MM.1S (cell line): ENCODE measurements around the gene LEMD2.

Source experiments
- DNase-seq: peaks from one replicate; pipeline ENCODE4 v3.0.0-alpha.2; 2015
- H2AFZ ChIP-seq: fragments of 300-600 bp; sonication (generic); 2 replicates; pipeline ENCODE4 v1.6.0; 2016; ENCODE audit warnings: antibody characterized with exemption, low read length
- H3F3A ChIP-seq: fragments of 300-600 bp; sonication (generic); 2 replicates; pipeline ENCODE4 v1.6.1; 2016; ENCODE audit warnings: mild to moderate bottlenecking, antibody characterized with exemption, low read length, moderate library complexity, mixed read lengths; ENCODE audit not compliant: insufficient read depth
- H3K27ac ChIP-seq: fragments of 300-600 bp; sonication (generic); 2 replicates; pipeline ENCODE4 v1.5.1; 2016; ENCODE audit warnings: mild to moderate bottlenecking, low read length
- H3K27me3 ChIP-seq: fragments of 300-600 bp; sonication (generic); replicated peaks from 2 replicates; pipeline ENCODE4 v1.6.0; 2016; ENCODE audit warnings: low read length; ENCODE audit not compliant: insufficient read depth
- H3K36me3 ChIP-seq: fragments of 300-600 bp; sonication (generic); replicated peaks from 2 replicates; pipeline ENCODE4 v1.6.1; 2016; ENCODE audit warnings: mild to moderate bottlenecking, low read length, mixed read lengths; ENCODE audit not compliant: insufficient read depth
- H3K4me1 ChIP-seq: fragments of 300-600 bp; sonication (generic); 2 replicates; pipeline ENCODE4 v1.6.1; 2016; ENCODE audit warnings: low read length, mixed read lengths
- H3K4me2 ChIP-seq: fragments of 300-600 bp; sonication (generic); 2 replicates; pipeline ENCODE4 v1.6.0; 2016; ENCODE audit warnings: low read depth, low read length
- H3K4me3 ChIP-seq: fragments of 300-600 bp; sonication (generic); 2 replicates; pipeline ENCODE4 v1.5.1; 2016; ENCODE audit warnings: low read length, mixed read lengths
- H3K79me2 ChIP-seq: fragments of 300-600 bp; sonication (generic); 2 replicates; pipeline ENCODE4 v1.6.1; 2016; ENCODE audit warnings: mixed run types, low read length, mixed read lengths
- H3K9ac ChIP-seq: fragments of 300-600 bp; sonication (generic); 2 replicates; pipeline ENCODE4 v1.6.1; 2016; ENCODE audit warnings: low read length, mixed read lengths
- H3K9me2 ChIP-seq: fragments of 300-600 bp; sonication (generic); replicated peaks from 2 replicates; pipeline ENCODE4 v1.6.1; 2016; ENCODE audit warnings: mild to moderate bottlenecking, low read length, mixed read lengths; ENCODE audit not compliant: insufficient read depth
- H3K9me3 ChIP-seq: fragments of 300-600 bp; sonication (generic); replicated peaks from 2 replicates; pipeline ENCODE4 v1.6.1; 2016; ENCODE audit warnings: mild to moderate bottlenecking, low read length, mixed read lengths; ENCODE audit not compliant: insufficient read depth
- H4K20me1 ChIP-seq: fragments of 300-600 bp; sonication (generic); 2 replicates; pipeline ENCODE4 v1.6.1; 2016; ENCODE audit warnings: mild to moderate bottlenecking, low read length, moderate library complexity, mixed read lengths; ENCODE audit not compliant: insufficient read depth
- EZH2 ChIP-seq: fragments of 300-600 bp; sonication (generic); optimal IDR thresholded peaks from 2 replicates; pipeline ENCODE3; 2017; ENCODE audit warnings: low read depth, mild to moderate bottlenecking, antibody characterized with exemption, low read length, mixed read lengths
- EZH2phosphoT487 ChIP-seq: fragments of 300-600 bp; sonication (generic); IDR thresholded peaks from 2 replicates; pipeline ENCODE4 v1.6.1; 2018; ENCODE audit warnings: antibody characterized with exemption, low read length
- TF ChIP-seq, protein P1 (sequence below): fragments of 300-600 bp; sonication (generic); IDR thresholded peaks from 2 replicates; pipeline ENCODE4 v1.5.1; 2016; ENCODE audit warnings: antibody characterized with exemption, low read length, mixed read lengths

Gene LEMD2

DNA sequence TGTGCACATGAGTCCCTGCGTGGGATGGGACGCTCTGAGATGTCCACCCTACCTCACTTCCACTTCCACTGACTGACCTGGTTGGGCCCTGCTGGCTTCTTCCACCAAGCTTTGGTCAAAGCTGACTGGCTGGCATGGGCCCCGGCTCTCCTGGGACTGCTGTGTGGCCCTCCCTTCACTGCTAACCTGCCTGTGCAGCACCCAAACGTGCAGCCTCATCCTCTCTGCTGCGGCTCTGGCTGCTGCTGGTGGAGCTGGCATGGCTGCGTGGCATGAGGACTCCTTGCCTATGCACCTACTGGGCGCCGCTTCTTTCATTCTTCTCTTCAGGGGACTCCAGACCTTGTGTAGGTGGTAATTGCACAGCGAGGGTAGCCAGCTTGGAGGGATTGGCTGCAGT lies 23.6 kb downstream of the LEMD2 start:
- H3K4me3 ChIP-seq: no peak overlapping the region
- H3F3A ChIP-seq: no peaks in the 10 kb centered on the region

DNA sequence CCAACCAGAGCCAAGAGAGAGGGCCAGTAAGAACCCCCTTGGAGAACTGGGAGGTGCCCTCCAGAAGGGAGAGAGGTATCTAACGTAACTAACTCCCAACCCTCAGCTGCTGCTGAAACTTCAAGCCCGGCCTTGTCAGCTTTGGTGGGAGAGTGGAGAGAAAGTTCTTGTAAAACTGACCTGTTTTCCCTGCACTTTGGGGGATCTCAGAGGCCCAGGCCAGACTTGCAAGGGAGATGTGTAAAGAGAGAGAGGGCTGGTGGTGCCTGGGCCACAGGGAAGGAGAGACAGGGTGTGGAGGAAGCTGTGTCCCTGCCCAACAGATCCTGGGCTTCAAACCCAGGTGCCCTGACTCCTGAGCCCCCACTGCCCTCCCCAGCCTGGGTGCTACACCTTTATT lies 24.9 kb downstream of the LEMD2 start:
- no peak overlapping the region for H3K27ac ChIP-seq
- no peak overlapping the region for H3K4me3 ChIP-seq
- H3K27me3 ChIP-seq: peaks cover 38% of the 10 kb centered on the region
- no peaks in the 10 kb centered on the region for H3F3A ChIP-seq
- DNase-seq: no peak
- H3K79me2 ChIP-seq: no peaks in the 10 kb centered on the region
- H3K4me2 ChIP-seq: no peak overlapping the region
- H3K9me3 ChIP-seq: no peaks in the 10 kb centered on the region
- H3K9me2 ChIP-seq: no peaks in the 10 kb centered on the region
- no peak for TF ChIP-seq EZH2phosphoT487
- no peak for TF ChIP-seq EZH2
- TF ChIP-seq, protein P1, sequence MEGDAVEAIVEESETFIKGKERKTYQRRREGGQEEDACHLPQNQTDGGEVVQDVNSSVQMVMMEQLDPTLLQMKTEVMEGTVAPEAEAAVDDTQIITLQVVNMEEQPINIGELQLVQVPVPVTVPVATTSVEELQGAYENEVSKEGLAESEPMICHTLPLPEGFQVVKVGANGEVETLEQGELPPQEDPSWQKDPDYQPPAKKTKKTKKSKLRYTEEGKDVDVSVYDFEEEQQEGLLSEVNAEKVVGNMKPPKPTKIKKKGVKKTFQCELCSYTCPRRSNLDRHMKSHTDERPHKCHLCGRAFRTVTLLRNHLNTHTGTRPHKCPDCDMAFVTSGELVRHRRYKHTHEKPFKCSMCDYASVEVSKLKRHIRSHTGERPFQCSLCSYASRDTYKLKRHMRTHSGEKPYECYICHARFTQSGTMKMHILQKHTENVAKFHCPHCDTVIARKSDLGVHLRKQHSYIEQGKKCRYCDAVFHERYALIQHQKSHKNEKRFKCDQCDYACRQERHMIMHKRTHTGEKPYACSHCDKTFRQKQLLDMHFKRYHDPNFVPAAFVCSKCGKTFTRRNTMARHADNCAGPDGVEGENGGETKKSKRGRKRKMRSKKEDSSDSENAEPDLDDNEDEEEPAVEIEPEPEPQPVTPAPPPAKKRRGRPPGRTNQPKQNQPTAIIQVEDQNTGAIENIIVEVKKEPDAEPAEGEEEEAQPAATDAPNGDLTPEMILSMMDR: no peak
- no peaks in the 10 kb centered on the region for H3K4me1 ChIP-seq
- H3K36me3 ChIP-seq: no peaks in the 10 kb centered on the region
- no peak overlapping the region for H3K9ac ChIP-seq
- no peak overlapping the region for H2AFZ ChIP-seq
- H4K20me1 ChIP-seq: no peaks in the 10 kb centered on the region

More for the DNA sequence above, 23.6 kb downstream of the LEMD2 start:
- H2AFZ ChIP-seq: no peak overlapping the region
- H3K36me3 ChIP-seq: no peaks in the 10 kb centered on the region
- H3K9me3 ChIP-seq: no peaks in the 10 kb centered on the region
- no peak for DNase-seq
- H3K27ac ChIP-seq: no peak overlapping the region
- TF ChIP-seq EZH2 (no peak), EZH2phosphoT487 (no peak)
- TF ChIP-seq, protein P1: no peak
- no peaks in the 10 kb centered on the region for H4K20me1 ChIP-seq
- H3K9ac ChIP-seq: no peak overlapping the region
- H3K9me2 ChIP-seq: no peaks in the 10 kb centered on the region
- H3K4me2 ChIP-seq: no peak overlapping the region
- peaks cover 30% of the 10 kb centered on the region; the same call in 1 of the 2 replicates for H3K27me3 ChIP-seq
- H3K4me1 ChIP-seq: no peaks in the 10 kb centered on the region
- H3K79me2 ChIP-seq: no peaks in the 10 kb centered on the region

DNA sequence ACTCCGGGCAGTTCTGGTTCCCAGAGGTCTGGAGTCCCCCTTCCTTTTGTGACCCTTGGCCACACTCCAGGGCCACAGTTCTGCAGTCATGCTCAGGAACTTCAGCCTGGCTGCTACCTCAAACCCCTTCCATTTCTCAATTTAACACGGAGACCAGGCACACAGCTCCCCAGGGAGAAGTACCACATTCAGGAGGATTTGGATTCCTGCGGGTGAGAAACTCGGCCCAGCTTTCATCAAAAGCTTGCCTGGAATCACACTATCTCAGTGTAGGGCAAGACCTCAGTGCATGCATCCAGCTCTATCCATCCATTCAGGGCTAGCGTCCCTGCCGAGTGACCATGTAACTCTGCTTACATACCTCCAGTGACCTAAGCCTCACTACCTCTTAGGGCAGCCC lies 25.4 kb downstream of the LEMD2 start:
- H3K4me2 ChIP-seq: no peak overlapping the region

More for the DNA sequence above, 25.4 kb downstream of the LEMD2 start:
- Histone ChIP-seq H3K4me1 (no peaks in the 10 kb centered on the region), H3K4me3 (no peak overlapping the region), H3K79me2 (no peaks in the 10 kb centered on the region), H3K27ac (no peak overlapping the region), H4K20me1 (no peaks in the 10 kb centered on the region), H3F3A (no peaks in the 10 kb centered on the region), H3K9ac (no peak overlapping the region), H3K36me3 (no peaks in the 10 kb centered on the region), H3K9me2 (no peaks in the 10 kb centered on the region), H2AFZ (no peak overlapping the region), H3K27me3 (peaks cover 38% of the 10 kb centered on the region), H3K9me3 (no peaks in the 10 kb centered on the region)
- DNase-seq: no peak
- TF ChIP-seq, protein P1: no peak
- TF ChIP-seq EZH2 (no peak), EZH2phosphoT487 (no peak)
